Caco-2 (cell line): ENCODE data around the gene DENND1A. TPM values are rescaled to one million over a fixed set of nuclear protein-coding genes. Genes with fewer than 3 reads are reported as not detected.

Source experiments
- BruUV-seq: library from RNA; stranded (reverse); fragments of 400-500 nt; replicated peaks from 2 replicates; lab custom pipeline; 2021; lab: Mats Ljungman, UMichigan
- CTCF ChIA-PET: fragments of 300-600 bp; sonication (Branson Sonifier 250); formaldehyde crosslinking; loops from one replicate; lab custom pipeline; 2022; ENCODE audit warnings: antibody characterized with exemption; lab: Charles Lee
- POLR2A ChIA-PET: fragments of 300-600 bp; sonication (Branson Sonifier 250); formaldehyde crosslinking; loops from one replicate; lab custom pipeline; 2022; ENCODE audit warnings: antibody characterized with exemption; lab: Charles Lee
- DNase-seq, 2 experiments: peaks; one replicate each; pipeline versions ENCODE4 v3.0.0 to v3.0.0-alpha.2; 2020 to 2022
- H3K27me3 ChIP-seq: replicated peaks from 2 replicates; pipeline ENCODE4 v1.6.0; 2011; ENCODE audit warnings: low read length; ENCODE audit not compliant: control insufficient read depth, insufficient read depth
- H3K36me3 ChIP-seq: 2 replicates; pipeline ENCODE4 v1.5.1; 2011; ENCODE audit warnings: low read length; ENCODE audit not compliant: control insufficient read depth, insufficient read depth
- H3K4me1 ChIP-seq: fragments of 250-450 bp; sonication (Bioruptor Pico); 2 replicates; pipeline ENCODE4 v1.5.1; 2020; ENCODE audit warnings: mild to moderate bottlenecking
- H3K4me3 ChIP-seq: 2 replicates; pipeline ENCODE4 v1.5.1; 2011; ENCODE audit warnings: low read depth, mild to moderate bottlenecking, control low read depth, low read length
- H3K9me3 ChIP-seq: fragments of 250-450 bp; sonication (Bioruptor Pico); 2 replicates; pipeline ENCODE4 v1.5.1; 2020; ENCODE audit warnings: mild to moderate bottlenecking, moderate library complexity
- H3K27ac Mint-ChIP-seq: one replicate; pipeline ENCODE4 v1.8.0; 2022; ENCODE audit warnings: mixed read lengths; ENCODE audit not compliant: unreplicated experiment
- H3K27me3 Mint-ChIP-seq: one replicate; pipeline ENCODE4 v1.8.0; 2022; ENCODE audit warnings: mixed read lengths; ENCODE audit not compliant: insufficient read depth, unreplicated experiment
- H3K36me3 Mint-ChIP-seq: one replicate; pipeline ENCODE4 v1.8.0; 2022; ENCODE audit warnings: mild to moderate bottlenecking, mixed read lengths; ENCODE audit not compliant: insufficient read depth, unreplicated experiment
- H3K4me1 Mint-ChIP-seq: one replicate; pipeline ENCODE4 v1.8.0; 2022; ENCODE audit warnings: low read depth, mixed read lengths; ENCODE audit not compliant: unreplicated experiment
- H3K4me3 Mint-ChIP-seq: one replicate; pipeline ENCODE4 v1.8.0; 2022; ENCODE audit warnings: mild to moderate bottlenecking, moderate library complexity, mixed read lengths; ENCODE audit not compliant: unreplicated experiment
- H3K9me3 Mint-ChIP-seq: one replicate; pipeline ENCODE4 v1.8.0; 2022; ENCODE audit warnings: mixed read lengths; ENCODE audit not compliant: unreplicated experiment
- intact Hi-C: fragments of 100-400 bp; cut with micrococcal nuclease; formaldehyde crosslinking; loops from one replicate; pipeline ENCODE4 v1.10.0; 2022; ENCODE audit not compliant: unreplicated experiment
- total RNA-seq: library from RNA; stranded (reverse); gene quantifications from 2 replicates; pipeline ENCODE4 v1.2.3, GENCODE V29; 2022
- TF ChIP-seq, protein P1 (sequence below), 2 experiments: fragments of 200-600 bp in 1 of 2; IDR thresholded peaks; 1 replicate in 1 of 2; 2 replicates in 1 of 2; pipeline versions ENCODE4 v1.5.1 to v1.8.0; 2011 to 2022; ENCODE audit warnings: antibody characterized with exemption in 1 of 2, control low read depth in 1 of 2, inconsistent platforms in 1 of 2, low read depth in 1 of 2, low read length in 1 of 2, mild to moderate bottlenecking in 1 of 2, moderate library complexity in 1 of 2; ENCODE audit not compliant: insufficient read depth in 1 of 2, severe bottlenecking in 1 of 2, unreplicated experiment in 1 of 2

Gene DENND1A
- total RNA-seq, 1 experiment from 2014 or later: 41.6 TPM

DNA sequence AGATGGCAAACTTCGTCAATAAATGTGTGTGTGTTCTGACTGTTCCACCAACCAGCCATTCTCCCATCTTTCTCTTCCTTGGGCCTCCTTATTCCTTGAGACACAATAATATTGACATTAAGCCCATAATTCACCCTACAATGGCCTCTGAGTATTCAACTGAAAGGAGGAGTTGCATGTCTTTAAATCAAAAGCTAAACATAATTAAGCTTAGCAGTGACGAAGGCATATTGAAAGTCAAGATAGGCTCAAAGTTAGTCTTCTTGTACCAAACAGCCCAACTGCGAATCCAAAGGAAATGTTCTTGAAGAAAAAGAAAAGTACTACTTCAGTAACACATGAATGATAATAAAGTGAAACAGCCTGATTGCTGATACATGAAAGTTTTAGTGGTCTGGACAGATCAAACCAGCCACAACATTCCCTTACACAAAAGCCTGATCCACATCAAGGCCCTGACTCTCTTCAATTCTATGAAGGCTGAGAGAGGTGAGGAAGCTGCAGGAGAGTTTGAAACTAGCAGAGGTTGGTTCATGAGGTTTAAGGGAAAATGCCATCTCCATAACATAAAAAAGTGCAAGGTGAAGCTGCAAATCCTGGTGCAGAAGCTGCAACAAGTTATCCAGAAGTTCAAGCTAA, 81.4 kb downstream of the DENND1A start:
- H3K36me3 Mint-ChIP-seq: peaks cover 6% of the 10 kb centered on the region
- CTCF ChIA-PET: no interaction called here
- no peaks in the 10 kb centered on the region for H3K27me3 Mint-ChIP-seq
- H3K9me3 Mint-ChIP-seq: peaks cover 30% of the 10 kb centered on the region
- H3K4me3 Mint-ChIP-seq: no peak overlapping the region
- peaks cover 9% of the 10 kb centered on the region for H3K9me3 ChIP-seq
- POLR2A ChIA-PET: interaction anchor here (0.6 kb wide), 1 partner anchor 14 kb away, joined by 5 read pairs; no protein-coding TSS in a partner anchor
- H3K27ac Mint-ChIP-seq: no peak overlapping the region
- H3K4me1 Mint-ChIP-seq: no peaks in the 10 kb centered on the region
- DNase-seq: no peak
- H3K27me3 ChIP-seq: no peaks in the 10 kb centered on the region
- H3K4me1 ChIP-seq: no peaks in the 10 kb centered on the region
- TF ChIP-seq, protein P1, sequence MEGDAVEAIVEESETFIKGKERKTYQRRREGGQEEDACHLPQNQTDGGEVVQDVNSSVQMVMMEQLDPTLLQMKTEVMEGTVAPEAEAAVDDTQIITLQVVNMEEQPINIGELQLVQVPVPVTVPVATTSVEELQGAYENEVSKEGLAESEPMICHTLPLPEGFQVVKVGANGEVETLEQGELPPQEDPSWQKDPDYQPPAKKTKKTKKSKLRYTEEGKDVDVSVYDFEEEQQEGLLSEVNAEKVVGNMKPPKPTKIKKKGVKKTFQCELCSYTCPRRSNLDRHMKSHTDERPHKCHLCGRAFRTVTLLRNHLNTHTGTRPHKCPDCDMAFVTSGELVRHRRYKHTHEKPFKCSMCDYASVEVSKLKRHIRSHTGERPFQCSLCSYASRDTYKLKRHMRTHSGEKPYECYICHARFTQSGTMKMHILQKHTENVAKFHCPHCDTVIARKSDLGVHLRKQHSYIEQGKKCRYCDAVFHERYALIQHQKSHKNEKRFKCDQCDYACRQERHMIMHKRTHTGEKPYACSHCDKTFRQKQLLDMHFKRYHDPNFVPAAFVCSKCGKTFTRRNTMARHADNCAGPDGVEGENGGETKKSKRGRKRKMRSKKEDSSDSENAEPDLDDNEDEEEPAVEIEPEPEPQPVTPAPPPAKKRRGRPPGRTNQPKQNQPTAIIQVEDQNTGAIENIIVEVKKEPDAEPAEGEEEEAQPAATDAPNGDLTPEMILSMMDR (IDR thresholded peaks at IDR 0.05; ENCODE audit: insufficient read depth in 1 of 2, low read depth in 1 of 2, low read length in 1 of 2, severe bottlenecking in 1 of 2, unreplicated experiment in 1 of 2): no peak
- intact Hi-C loops: no loop called here
- H3K36me3 ChIP-seq: no peaks in the 10 kb centered on the region
- H3K4me3 ChIP-seq: no peak overlapping the region
- no TSS peak for BruUV-seq

DNA sequence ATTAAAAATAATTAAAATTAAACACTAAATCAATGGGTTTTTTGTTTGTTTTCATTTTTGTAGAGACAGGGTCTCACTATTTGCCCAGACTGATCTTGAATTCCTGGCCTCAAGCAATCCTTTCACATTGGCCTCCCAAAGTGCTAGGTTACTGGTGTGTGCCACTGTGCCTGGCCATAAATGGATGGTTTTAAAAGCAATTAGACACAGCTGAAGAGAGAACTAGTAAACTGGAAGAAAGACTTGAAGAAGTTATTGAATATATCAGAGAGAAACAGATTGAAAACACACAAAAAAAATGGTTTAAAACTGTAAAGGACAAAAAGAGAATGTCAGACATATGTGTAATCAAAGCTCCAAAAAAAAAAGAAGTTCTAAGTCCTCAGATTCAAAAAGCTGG, 83.0 kb downstream of the DENND1A start:
- no peak overlapping the region for H3K4me3 ChIP-seq
- DNase-seq: no peak
- TF ChIP-seq, protein P1 (IDR thresholded peaks at IDR 0.05; ENCODE audit: insufficient read depth in 1 of 2, low read depth in 1 of 2, low read length in 1 of 2, severe bottlenecking in 1 of 2, unreplicated experiment in 1 of 2): no peak
- no peaks in the 10 kb centered on the region for H3K36me3 ChIP-seq
- no peaks in the 10 kb centered on the region for H3K27me3 ChIP-seq
- Mint-ChIP-seq H3K36me3 (peaks cover 6% of the 10 kb centered on the region), H3K4me3 (no peak overlapping the region), H3K9me3 (peaks cover 30% of the 10 kb centered on the region), H3K27ac (no peak overlapping the region), H3K4me1 (no peaks in the 10 kb centered on the region), H3K27me3 (no peaks in the 10 kb centered on the region)
- H3K4me1 ChIP-seq: no peaks in the 10 kb centered on the region
- POLR2A ChIA-PET: no interaction called here
- CTCF ChIA-PET: no interaction called here
- intact Hi-C loops: no loop called here
- H3K9me3 ChIP-seq: peaks cover 10% of the 10 kb centered on the region
- BruUV-seq: no TSS peak

- Histone ChIP-seq H3K9me3 (peaks cover 10% of the 10 kb centered on the region), H3K4me3 (no peak overlapping the region), H3K36me3 (no peaks in the 10 kb centered on the region), H3K27me3 (no peaks in the 10 kb centered on the region), H3K4me1 (no peaks in the 10 kb centered on the region)
- POLR2A ChIA-PET: no interaction called here
- CTCF ChIA-PET: no interaction called here
- H3K4me3 Mint-ChIP-seq: no peak overlapping the region
- BruUV-seq: no TSS peak
- H3K27ac Mint-ChIP-seq: no peak overlapping the region
- H3K36me3 Mint-ChIP-seq: peaks cover 6% of the 10 kb centered on the region
- TF ChIP-seq, protein P1 (IDR thresholded peaks at IDR 0.05; ENCODE audit: insufficient read depth in 1 of 2, low read depth in 1 of 2, low read length in 1 of 2, severe bottlenecking in 1 of 2, unreplicated experiment in 1 of 2): no peak
- peaks cover 28% of the 10 kb centered on the region for H3K9me3 Mint-ChIP-seq
- intact Hi-C loops: no loop called here
- H3K4me1 Mint-ChIP-seq: no peaks in the 10 kb centered on the region
- DNase-seq: no peak
- no peaks in the 10 kb centered on the region for H3K27me3 Mint-ChIP-seq
Measured at GRCh38 chr9:123843703-123844102, 86.2 kb downstream of the DENND1A start.
